HEK293 (cell line): Measurements from ENCODE around the gene MSI2.

Source experiments
- CTCF ChIA-PET: fragments of 350-600 bp; formaldehyde crosslinking; extraction: SDS; loops from one replicate; lab custom pipeline; 2021; ENCODE audit warnings: antibody characterized with exemption; lab: Yijun Ruan, JAX
- POLR2A ChIA-PET: fragments of 300-600 bp; formaldehyde crosslinking; extraction: SDS; loops from one replicate; lab custom pipeline; 2020; ENCODE audit warnings: antibody characterized with exemption, inconsistent platforms; lab: Yijun Ruan, JAX
- H3K27ac ChIP-seq: fragments of 200-500 bp; sonication (Bioruptor generic); 2 replicates; pipeline ENCODE4 v1.5.1; 2014; ENCODE audit warnings: low read depth, low read length, control low read depth, inconsistent platforms; ENCODE audit errors: extremely low read depth
- H3K36me3 ChIP-seq, 2 experiments: fragments of 200-500 bp in 1 of 2; sonication (Bioruptor generic) in 1 of 2; 1 replicate in 1 of 2; 2 replicates in 1 of 2; pipeline ENCODE4 v1.5.1; 2014 to 2017; ENCODE audit warnings: inconsistent platforms in 2 of 2, low read length in 2 of 2; ENCODE audit not compliant: control insufficient read depth in 2 of 2, insufficient read depth in 1 of 2
- H3K4me1 ChIP-seq: fragments of 200-500 bp; sonication (Bioruptor generic); 2 replicates; pipeline ENCODE4 v1.5.1; 2014; ENCODE audit warnings: mild to moderate bottlenecking, low read length, inconsistent platforms; ENCODE audit not compliant: control insufficient read depth, insufficient read depth
- H3K4me3 ChIP-seq: 2 replicates; pipeline ENCODE4 v1.5.1; 2011; ENCODE audit warnings: low read depth, mild to moderate bottlenecking, control low read depth, low read length, moderate library complexity
- H3K9me3 ChIP-seq: fragments of 200-500 bp; sonication (Bioruptor generic); 2 replicates; pipeline ENCODE4 v1.5.1; 2014; ENCODE audit warnings: low read depth, low read length, inconsistent platforms; ENCODE audit not compliant: control insufficient read depth, insufficient read depth
- EGR2 ChIP-seq: fragments of 450-650 bp; formaldehyde crosslinking; IDR thresholded peaks from 2 replicates; pipeline ENCODE4 v1.5.1; 2016; ENCODE audit warnings: low read depth, missing biosample characterization, missing genetic modification characterization
- GLIS1 ChIP-seq: fragments of 450-650 bp; formaldehyde crosslinking; IDR thresholded peaks from 2 replicates; pipeline ENCODE4 v1.5.1; 2016; ENCODE audit warnings: missing biosample characterization, missing genetic modification characterization
- GLIS2 ChIP-seq: fragments of 450-650 bp; formaldehyde crosslinking; IDR thresholded peaks from 2 replicates; pipeline ENCODE4 v1.5.1; 2016; ENCODE audit warnings: missing biosample characterization, missing genetic modification characterization
- KLF1 ChIP-seq: fragments of 450-650 bp; formaldehyde crosslinking; IDR thresholded peaks from 2 replicates; pipeline ENCODE4 v1.5.1; 2016; ENCODE audit warnings: missing biosample characterization, missing genetic modification characterization
- KLF7 ChIP-seq: fragments of 450-650 bp; formaldehyde crosslinking; IDR thresholded peaks from 2 replicates; pipeline ENCODE4 v1.5.1; 2016; ENCODE audit warnings: missing biosample characterization, missing genetic modification characterization, borderline replicate concordance
- PRDM10 ChIP-seq: fragments of 450-650 bp; formaldehyde crosslinking; IDR thresholded peaks from 2 replicates; pipeline ENCODE4 v1.5.1; 2016; ENCODE audit warnings: missing biosample characterization, missing genetic modification characterization
- PRDM6 ChIP-seq: fragments of 450-650 bp; formaldehyde crosslinking; IDR thresholded peaks from 2 replicates; pipeline ENCODE4 v1.5.1; 2017; ENCODE audit warnings: missing biosample characterization, missing genetic modification characterization
- WT1 ChIP-seq: fragments of 450-650 bp; formaldehyde crosslinking; IDR thresholded peaks from 2 replicates; pipeline ENCODE4 v1.5.1; 2016; ENCODE audit warnings: missing biosample characterization, missing genetic modification characterization
- ZIC2 ChIP-seq: fragments of 450-650 bp; formaldehyde crosslinking; IDR thresholded peaks from 2 replicates; pipeline ENCODE4 v1.5.1; 2016; ENCODE audit warnings: missing biosample characterization, missing genetic modification characterization
- ZNF449 ChIP-seq: fragments of 450-650 bp; formaldehyde crosslinking; IDR thresholded peaks from 2 replicates; pipeline ENCODE4 v1.5.1; 2017; ENCODE audit warnings: missing biosample characterization, mild to moderate bottlenecking, missing genetic modification characterization, moderate library complexity
- ZNF501 ChIP-seq: fragments of 450-650 bp; formaldehyde crosslinking; IDR thresholded peaks from 2 replicates; pipeline ENCODE4 v1.5.1; 2016; ENCODE audit warnings: missing biosample characterization, missing genetic modification characterization
- ZNF555 ChIP-seq: fragments of 450-650 bp; formaldehyde crosslinking; conservative IDR thresholded peaks from 2 replicates; pipeline ENCODE4 v1.5.1; 2017; ENCODE audit warnings: missing biosample characterization, mild to moderate bottlenecking, missing genetic modification characterization, inconsistent platforms
- ZNF768 ChIP-seq: fragments of 450-650 bp; formaldehyde crosslinking; IDR thresholded peaks from 2 replicates; pipeline ENCODE4 v1.5.1; 2018; ENCODE audit warnings: missing biosample characterization, mild to moderate bottlenecking, missing genetic modification characterization
- TF ChIP-seq, protein P1 (sequence below): fragments of 450-650 bp; formaldehyde crosslinking; IDR thresholded peaks from 2 replicates; pipeline ENCODE4 v1.5.1; 2016; ENCODE audit warnings: missing biosample characterization, missing genetic modification characterization

Gene MSI2

DNA sequence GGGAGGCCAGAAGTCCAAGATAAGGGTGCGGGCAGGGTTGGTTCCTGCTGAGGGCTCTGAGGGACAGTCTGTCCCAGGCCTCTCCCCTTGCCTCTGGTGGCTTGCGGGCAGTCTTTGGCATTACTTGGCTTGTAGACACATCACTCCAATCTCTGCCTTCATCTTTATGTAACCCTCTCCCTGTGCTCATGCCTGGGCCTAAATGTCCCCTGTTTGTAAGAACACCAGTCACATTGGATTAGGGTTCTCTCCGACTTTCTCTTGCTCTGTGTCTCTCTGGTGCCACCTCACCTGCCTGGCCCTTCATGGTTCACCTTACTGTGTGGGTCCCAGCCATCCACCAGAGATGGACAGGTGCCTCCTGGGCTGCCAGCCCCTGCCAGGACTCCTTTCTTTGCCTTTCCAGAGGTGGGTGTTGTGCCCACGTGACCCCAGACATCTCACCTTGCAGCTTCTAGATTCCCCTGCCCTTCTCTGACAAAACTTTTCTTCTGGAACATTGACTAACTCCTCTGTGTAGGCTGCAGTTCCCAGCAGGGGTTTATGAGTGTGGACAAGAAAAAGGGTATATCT lies 205.8 kb downstream of the MSI2 start:
- no peak overlapping the region for H3K4me3 ChIP-seq
- no peaks in the 10 kb centered on the region for H3K4me1 ChIP-seq
- POLR2A ChIA-PET: no interaction called here
- no peaks in the 10 kb centered on the region for H3K36me3 ChIP-seq
- CTCF ChIA-PET: no interaction called here
- no peak overlapping the region for H3K27ac ChIP-seq
- TF ChIP-seq PRDM6 (no peak), ZNF501 (no peak), ZNF449 (tag by site-specific recombination) (no peak), KLF7 (no peak), ZNF768 (tag by site-specific recombination) (no peak), WT1 (tag by site-specific recombination) (no peak)
- TF ChIP-seq, all 188 proteins: peak for 0
- H3K9me3 ChIP-seq: no peaks in the 10 kb centered on the region

DNA sequence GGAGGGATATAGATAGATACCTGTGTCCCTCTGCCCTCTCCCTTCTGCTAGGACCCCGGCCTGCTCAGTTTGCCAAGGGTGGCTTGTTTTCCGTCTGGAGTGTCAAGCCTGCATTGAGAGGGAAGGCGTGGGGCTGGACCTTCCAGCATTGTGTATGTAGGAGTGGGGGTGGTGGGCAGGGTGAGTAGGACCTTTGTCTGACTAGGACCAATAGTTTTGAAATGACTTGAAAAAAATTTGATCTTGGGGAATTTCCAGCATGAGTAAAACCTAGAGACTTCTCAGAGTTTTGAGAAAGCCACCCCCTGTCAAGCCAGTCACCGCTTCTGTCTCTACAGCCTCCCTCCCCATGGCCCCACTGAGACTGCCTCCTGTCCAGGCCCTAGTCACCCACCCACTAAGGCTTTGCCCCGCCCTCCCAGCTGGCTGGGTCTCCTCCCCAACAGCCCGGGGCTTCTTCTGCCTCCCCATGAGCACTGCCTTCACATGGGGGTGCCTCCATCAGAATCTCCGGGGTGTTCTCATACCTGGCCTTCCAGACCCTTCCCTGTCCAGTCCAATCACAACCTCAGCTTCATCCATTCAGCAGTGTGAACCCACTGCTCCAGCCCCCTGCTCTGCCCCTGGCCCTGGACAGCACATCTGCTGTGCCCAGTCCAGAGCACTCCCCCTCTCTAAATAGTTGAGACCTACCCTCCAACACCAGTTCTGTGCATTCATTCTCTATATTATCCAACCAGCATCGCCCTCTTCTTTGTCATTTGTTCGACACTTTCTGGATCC lies 207.0 kb downstream of the MSI2 start:
- CTCF ChIA-PET: no interaction called here

More for the DNA sequence above, 207.0 kb downstream of the MSI2 start:
- H3K4me3 ChIP-seq: no peak overlapping the region
- TF ChIP-seq EGR2 (tag by site-specific recombination) (peak; percentile 35; the same call in 1 of the 2 replicates), KLF1 (tag by site-specific recombination) (peak; percentile 59), ZNF555 (tag by site-specific recombination) (no peak), GLIS2 (0 out of 2 replicates have a peak, but pooled peaks have one; percentile 33), GLIS1 (peak; percentile 91), ZIC2 (tag by site-specific recombination) (peak; percentile 55), PRDM10 (tag by site-specific recombination) (peak; percentile 88)
- TF ChIP-seq, protein P1, sequence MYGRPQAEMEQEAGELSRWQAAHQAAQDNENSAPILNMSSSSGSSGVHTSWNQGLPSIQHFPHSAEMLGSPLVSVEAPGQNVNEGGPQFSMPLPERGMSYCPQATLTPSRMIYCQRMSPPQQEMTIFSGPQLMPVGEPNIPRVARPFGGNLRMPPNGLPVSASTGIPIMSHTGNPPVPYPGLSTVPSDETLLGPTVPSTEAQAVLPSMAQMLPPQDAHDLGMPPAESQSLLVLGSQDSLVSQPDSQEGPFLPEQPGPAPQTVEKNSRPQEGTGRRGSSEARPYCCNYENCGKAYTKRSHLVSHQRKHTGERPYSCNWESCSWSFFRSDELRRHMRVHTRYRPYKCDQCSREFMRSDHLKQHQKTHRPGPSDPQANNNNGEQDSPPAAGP (tag by site-specific recombination): no peak
- TF ChIP-seq, all 188 proteins: peak for 6
- no peaks in the 10 kb centered on the region for H3K4me1 ChIP-seq
- POLR2A ChIA-PET: no interaction called here
- no peak overlapping the region for H3K27ac ChIP-seq
- H3K9me3 ChIP-seq: no peaks in the 10 kb centered on the region
- no peaks in the 10 kb centered on the region for H3K36me3 ChIP-seq
